HG03108 (cell line): ENCODE results near the gene MYEOV.

Experiments
- ATAC-seq: cut with Tn5 transposase; IDR thresholded peaks from one replicate; pipeline ENCODE4 v1.9.1; 2021; ENCODE audit warnings: moderate library complexity; ENCODE audit not compliant: unreplicated experiment

Gene MYEOV

GRCh38 chr11:69339041-69339733 is 45.2 kb downstream of the MYEOV start:
- no peak for ATAC-seq

- ATAC-seq: no peak
Observed at GRCh38 chr11:69339983-69340565, 46.1 kb downstream of the MYEOV start.

GRCh38 chr11:69342588-69343330 is 48.8 kb downstream of the MYEOV start:
- no peak for ATAC-seq

GRCh38 chr11:69343401-69344321 is 49.7 kb downstream of the MYEOV start:
- no peak for ATAC-seq

- ATAC-seq: no peak
Observed at GRCh38 chr11:69344570-69345145, 50.7 kb downstream of the MYEOV start.
